GM12874 (cell line): ENCODE data around the gene SPART.

ENCODE experiments used
- TF ChIP-seq, protein P1 (sequence below): IDR thresholded peaks from 2 replicates; pipeline ENCODE4 v1.5.1; 2011; ENCODE audit warnings: low read depth, mild to moderate bottlenecking, control low read depth, low read length, moderate library complexity; ENCODE audit not compliant: insufficient read depth

SPART gene

GRCh38 chr13:36359301-36359950 is 13.2 kb upstream of the SPART start:
- TF ChIP-seq, protein P1, sequence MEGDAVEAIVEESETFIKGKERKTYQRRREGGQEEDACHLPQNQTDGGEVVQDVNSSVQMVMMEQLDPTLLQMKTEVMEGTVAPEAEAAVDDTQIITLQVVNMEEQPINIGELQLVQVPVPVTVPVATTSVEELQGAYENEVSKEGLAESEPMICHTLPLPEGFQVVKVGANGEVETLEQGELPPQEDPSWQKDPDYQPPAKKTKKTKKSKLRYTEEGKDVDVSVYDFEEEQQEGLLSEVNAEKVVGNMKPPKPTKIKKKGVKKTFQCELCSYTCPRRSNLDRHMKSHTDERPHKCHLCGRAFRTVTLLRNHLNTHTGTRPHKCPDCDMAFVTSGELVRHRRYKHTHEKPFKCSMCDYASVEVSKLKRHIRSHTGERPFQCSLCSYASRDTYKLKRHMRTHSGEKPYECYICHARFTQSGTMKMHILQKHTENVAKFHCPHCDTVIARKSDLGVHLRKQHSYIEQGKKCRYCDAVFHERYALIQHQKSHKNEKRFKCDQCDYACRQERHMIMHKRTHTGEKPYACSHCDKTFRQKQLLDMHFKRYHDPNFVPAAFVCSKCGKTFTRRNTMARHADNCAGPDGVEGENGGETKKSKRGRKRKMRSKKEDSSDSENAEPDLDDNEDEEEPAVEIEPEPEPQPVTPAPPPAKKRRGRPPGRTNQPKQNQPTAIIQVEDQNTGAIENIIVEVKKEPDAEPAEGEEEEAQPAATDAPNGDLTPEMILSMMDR: no peak

GRCh38 chr13:36358175-36358718 is 12.1 kb upstream of the SPART start:
- TF ChIP-seq, protein P1: no peak

DNA sequence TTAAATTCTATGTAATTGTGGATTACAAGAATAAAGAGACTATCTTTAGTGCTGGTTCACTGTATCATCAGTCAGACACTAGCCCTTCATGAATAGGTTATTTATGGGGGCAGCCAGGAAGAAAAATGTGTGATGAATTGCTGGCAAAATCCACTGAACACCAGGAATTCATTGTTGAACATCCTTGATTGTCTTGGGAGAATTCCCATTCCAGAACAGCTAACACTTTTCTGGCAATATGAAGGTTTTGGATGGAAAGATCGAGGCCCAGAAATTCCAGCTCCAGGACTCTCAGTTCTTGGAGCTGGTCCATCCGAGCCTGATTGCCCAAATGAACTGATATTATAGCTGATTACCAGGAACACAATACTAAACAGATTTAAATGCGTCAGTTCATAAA is 11.5 kb upstream of the SPART start:
- TF ChIP-seq, protein P1: no peak

DNA sequence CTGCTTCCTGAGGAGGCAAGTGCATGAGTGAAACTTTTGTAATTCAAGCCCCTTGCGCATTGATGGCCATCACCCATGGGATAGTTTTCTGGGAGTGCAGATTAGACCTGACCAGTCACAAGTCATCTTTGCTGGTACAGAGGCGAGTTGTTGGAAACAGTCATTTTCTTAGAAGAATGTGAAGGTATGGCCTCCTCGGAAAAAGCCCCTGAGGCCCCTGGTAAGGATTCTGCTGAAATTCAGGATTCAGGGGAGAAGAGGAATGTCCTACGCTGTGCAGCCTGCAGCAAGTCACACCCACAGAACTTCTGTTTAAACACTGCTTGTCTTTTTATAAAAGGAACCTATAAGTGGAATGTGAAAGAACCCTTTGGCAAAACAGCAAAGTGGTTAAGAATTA is 11.0 kb upstream of the SPART start:
- TF ChIP-seq, protein P1: no peak

DNA sequence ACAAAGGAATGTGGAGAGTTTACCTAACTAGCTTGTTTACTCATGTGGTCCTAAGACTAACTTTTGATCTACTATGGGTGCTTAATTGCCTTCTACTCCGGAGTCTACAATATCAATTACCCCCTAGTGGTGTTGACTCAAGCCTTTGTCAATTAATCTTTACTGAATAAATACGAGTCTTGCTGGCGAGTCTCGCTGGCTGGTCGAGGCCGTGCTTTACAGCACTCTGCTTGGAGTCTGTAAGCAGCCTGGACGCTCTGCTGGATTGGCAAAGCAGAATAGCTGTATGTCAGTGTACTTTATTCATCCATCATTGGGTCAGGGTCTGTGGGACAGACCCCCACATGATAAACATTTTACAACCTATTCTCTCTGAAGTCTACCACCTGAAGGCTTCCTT is 9.9 kb upstream of the SPART start:
- TF ChIP-seq, protein P1: no peak

DNA sequence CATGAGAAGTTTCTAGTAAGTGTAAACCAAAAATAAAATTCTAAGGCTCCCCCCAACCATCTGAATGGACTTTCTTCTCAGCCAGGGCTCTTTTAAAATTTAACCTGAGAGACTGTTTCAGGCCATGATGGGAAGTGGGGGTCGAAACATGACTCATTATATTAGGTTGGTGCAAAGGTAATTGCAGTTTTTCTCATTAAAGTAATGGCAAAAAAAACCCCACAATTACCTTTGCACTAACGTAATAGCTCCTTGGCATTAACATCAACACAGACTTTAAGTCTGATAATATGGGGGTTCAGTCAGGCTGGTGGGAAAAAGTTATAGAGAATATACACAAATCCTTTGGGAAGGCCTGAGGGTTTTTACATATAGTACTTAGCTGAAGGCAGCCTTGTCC is 9.4 kb upstream of the SPART start:
- TF ChIP-seq, protein P1: no peak

- TF ChIP-seq, protein P1: no peak
These were observed 8.8 kb upstream of the SPART start for GRCh38 chr13:36354842-36355623.
